K562 (cell line): ENCODE measurements around the gene LPCAT3. TPM values are rescaled to one million over a fixed set of nuclear protein-coding genes. Genes with fewer than 3 reads are reported as not detected.

Experiments
- ATF7 ChIP-seq: fragments of 450-650 bp; IDR thresholded peaks from 2 replicates; pipeline ENCODE4 v1.7.1; 2014; ENCODE audit warnings: mild to moderate bottlenecking, moderate library complexity
- CBFA2T3 ChIP-seq: fragments of 450-650 bp; IDR thresholded peaks from 2 replicates; pipeline ENCODE4 v1.6.1; 2017
- CEBPB ChIP-seq: fragments of 450-650 bp; IDR thresholded peaks from 2 replicates; pipeline ENCODE4 v1.6.1; 2016; ENCODE audit warnings: missing genetic modification characterization, missing compliant biosample characterization
- HNRNPK ChIP-seq: fragments of 200-400 bp; formaldehyde crosslinking; IDR thresholded peaks from one replicate; pipeline ENCODE4 v1.6.1; 2018; ENCODE audit warnings: mild to moderate bottlenecking, low read depth, low read length; ENCODE audit not compliant: poor library complexity, severe bottlenecking
- KDM5B ChIP-seq: fragments of 200-600 bp; sonication (generic); IDR thresholded peaks from 2 replicates; pipeline ENCODE4 v1.6.1; 2012; ENCODE audit warnings: low read depth, mild to moderate bottlenecking, moderate library complexity, low read length, control low read depth, inconsistent platforms; ENCODE audit not compliant: insufficient replicate concordance
- MBD2 ChIP-seq: sonication (generic); IDR thresholded peaks from 2 replicates; pipeline ENCODE4 v1.6.1; 2016; ENCODE audit warnings: low read depth, borderline replicate concordance
- MYNN ChIP-seq, 2 experiments: sonication (generic); formaldehyde crosslinking in 1 of 2; IDR thresholded peaks; 2 replicates each; pipeline versions ENCODE4 v1.5.0 to v1.6.1; 2016 to 2020; ENCODE audit warnings: antibody characterized with exemption in 1 of 2, missing genetic modification reagents in 1 of 2
- NCOA4 ChIP-seq: fragments of 450-650 bp; IDR thresholded peaks from 2 replicates; pipeline ENCODE4 v1.6.1; 2018; ENCODE audit warnings: mild to moderate bottlenecking; ENCODE audit not compliant: partially characterized antibody
- NFATC3 ChIP-seq: fragments of 450-650 bp; IDR thresholded peaks from 2 replicates; pipeline ENCODE4 v1.6.1; 2017; ENCODE audit warnings: mild to moderate bottlenecking
- NR2C1 ChIP-seq, 2 experiments: fragments of 450-650 bp; IDR thresholded peaks; 2 replicates each; pipeline ENCODE4 v1.6.1; 2017; ENCODE audit warnings: mild to moderate bottlenecking in 2 of 2, antibody characterized with exemption in 1 of 2, inconsistent platforms in 1 of 2, missing compliant biosample characterization in 1 of 2, missing genetic modification characterization in 1 of 2
- NR2C2 ChIP-seq, 2 experiments: fragments of 200-800 bp in 1 of 2; sonication (Bioruptor generic) in 1 of 2; sonication (generic) in 1 of 2; formaldehyde crosslinking in 1 of 2; IDR thresholded peaks; 2 replicates each; pipeline versions ENCODE4 v1.6.1 to v1.8.0; 2016 to 2022; ENCODE audit warnings: mild to moderate bottlenecking in 1 of 2, missing compliant biosample characterization in 1 of 2, missing genetic modification characterization in 1 of 2, missing genetic modification reagents in 1 of 2
- PHF20 ChIP-seq: fragments of 450-650 bp; IDR thresholded peaks from 2 replicates; pipeline ENCODE4 v1.6.1; 2018; ENCODE audit not compliant: partially characterized antibody
- POLR2A ChIP-seq: fragments of 450-650 bp; conservative IDR thresholded peaks from 2 replicates; pipeline ENCODE4 v1.6.1; 2016
- PPARD ChIP-seq: fragments of 250-450 bp; sonication (Bioruptor Pico); IDR thresholded peaks from 2 replicates; pipeline ENCODE4 v1.8.0; 2022; ENCODE audit warnings: inconsistent platforms, mild to moderate bottlenecking, moderate library complexity
- RBBP5 ChIP-seq: fragments of 200-600 bp; sonication (generic); IDR thresholded peaks from 2 replicates; pipeline ENCODE4 v1.6.1; 2012; ENCODE audit warnings: borderline replicate concordance, mild to moderate bottlenecking, low read length, control low read depth, inconsistent platforms; ENCODE audit not compliant: insufficient read depth, poor library complexity, severe bottlenecking
- RFX7 ChIP-seq: fragments of 250-450 bp; sonication (Bioruptor Pico); IDR thresholded peaks from 2 replicates; pipeline ENCODE4 v1.5.1; 2021; ENCODE audit warnings: mild to moderate bottlenecking
- SMARCE1 ChIP-seq: fragments of 450-650 bp; IDR thresholded peaks from 2 replicates; pipeline ENCODE4 v1.7.1; 2016; ENCODE audit warnings: mild to moderate bottlenecking
- TEAD1 ChIP-seq, 2 experiments: fragments of 450-650 bp in 1 of 2; sonication (generic) in 1 of 2; formaldehyde crosslinking; IDR thresholded peaks; 2 replicates each; pipeline versions ENCODE4 v1.4.0 to v1.8.0; 2020 to 2022; ENCODE audit warnings: mild to moderate bottlenecking in 2 of 2, missing genetic modification reagents in 1 of 2
- YY1 ChIP-seq, 3 experiments: IDR thresholded peaks; 2 replicates each; pipeline ENCODE4 v1.6.1; 2011; ENCODE audit warnings: low read length in 2 of 3, mild to moderate bottlenecking in 2 of 3, moderate library complexity in 2 of 3, borderline replicate concordance in 1 of 3, control low read depth in 1 of 3, low read depth in 1 of 3; ENCODE audit not compliant: insufficient read depth in 3 of 3, insufficient replicate concordance in 2 of 3, control insufficient read depth in 1 of 3, insufficient read length in 1 of 3; ENCODE audit errors: extremely low read depth in 1 of 3
- ZBTB17 ChIP-seq: fragments of 450-650 bp; formaldehyde crosslinking; IDR thresholded peaks from 2 replicates; pipeline ENCODE4 v1.4.0; 2020; ENCODE audit warnings: mild to moderate bottlenecking
- ZKSCAN8 ChIP-seq: fragments of 200-800 bp; sonication (Bioruptor generic); IDR thresholded peaks from 2 replicates; pipeline ENCODE4 v1.6.1; 2016; ENCODE audit warnings: missing genetic modification characterization, missing compliant biosample characterization
- polyA plus RNA-seq, 8 experiments: library from polyadenylated mRNA; depleted of rRNA in 4 of 8; stranded (reverse) in 5 of 8; unstranded in 3 of 8; fragments of >200 nt; fragmentation: Nextera tagmentation in 2 of 8; fragmentation: Illumina TruSeq in 1 of 8; extraction: Ambion mirVana in 2 of 8; extraction: Trizol in 1 of 8; gene quantifications; 2 replicates each; pipeline versions ENCODE4 v1.2.1 to v1.2.3, GENCODE V29; 2011 to 2014; ENCODE audit warnings: inconsistent platforms in 1 of 8, missing spikeins in 1 of 8
- total RNA-seq, 7 experiments: library from RNA; depleted of rRNA in 6 of 7; stranded (reverse); fragments of >200 nt in 6 of 7; fragmentation: Illumina TruSeq in 2 of 7; extraction: Trizol in 2 of 7; gene quantifications; 2 replicates each; pipeline versions ENCODE4 v1.2.1 to v1.2.3, GENCODE V29; 2011 to 2021; ENCODE audit warnings: low replicate concordance in 1 of 7
- TF ChIP-seq, protein P1 (sequence below): sonication (generic); formaldehyde crosslinking; IDR thresholded peaks from 2 replicates; pipeline ENCODE4 v1.8.0; 2023; ENCODE audit warnings: mild to moderate bottlenecking, missing genetic modification reagents
- TF ChIP-seq, protein P2 (sequence below): conservative IDR thresholded peaks from 2 replicates; pipeline ENCODE4 v1.6.1; 2011; ENCODE audit warnings: low read depth, mild to moderate bottlenecking, low read length; ENCODE audit not compliant: control insufficient read depth
- TF ChIP-seq, protein P3 (sequence below): sonication (generic); formaldehyde crosslinking; IDR thresholded peaks from 2 replicates; pipeline ENCODE4 v1.8.0; 2022; ENCODE audit warnings: missing genetic modification reagents, mild to moderate bottlenecking, moderate library complexity, borderline replicate concordance

LPCAT3 gene
- total and polyA plus RNA-seq, 9 of the 15 experiments (the other 6 are each of a cell fraction or from before 2014, with no cell fraction given): 4.9 to 52.5 (median 25.3) TPM

DNA sequence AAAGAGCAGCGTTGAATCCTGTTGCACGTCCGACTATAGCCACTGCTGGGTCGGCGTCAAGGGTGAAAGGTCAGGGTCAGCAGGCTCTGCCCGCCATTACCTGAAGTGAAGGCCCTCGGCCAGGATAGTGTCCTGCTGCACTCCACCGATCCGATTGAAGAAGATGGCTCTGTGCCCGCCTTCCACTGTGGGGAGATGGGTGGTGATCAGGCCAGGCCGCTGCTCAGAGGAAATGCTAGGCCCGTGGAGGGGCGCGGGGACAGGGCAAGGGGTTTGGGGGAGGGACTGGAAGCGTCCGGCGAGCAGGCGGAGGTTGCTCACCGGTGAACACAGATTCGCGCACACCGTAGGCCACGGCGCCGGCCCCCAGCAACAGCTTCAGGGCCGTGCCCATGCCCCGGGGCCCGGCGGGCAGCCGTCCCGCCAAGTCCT lies 48.2 kb downstream of the LPCAT3 start (continued):
- TF ChIP-seq HNRNPK (no peak), PHF20 (no peak), PPARD (CRISPR knock-in tag) (no peak), MBD2 (no peak), NCOA4 (no peak), NR2C2 (CRISPR knock-in tag; IDR thresholded peaks at IDR 0.05) (peak; percentile 90), NR2C2 (tag; IDR thresholded peaks at IDR 0.05) (peak; percentile 93), NR2C1 (IDR thresholded peaks at IDR 0.05) (peak; percentile 91), NR2C1 (tag; IDR thresholded peaks at IDR 0.05) (peak; percentile 94), POLR2A (no peak), KDM5B (peak; percentile 37), ZBTB17 (CRISPR knock-in tag) (no peak), RBBP5 (no peak), TEAD1 (CRISPR knock-in tag; IDR thresholded peaks at IDR 0.05) (no peak), CBFA2T3 (no peak), RFX7 (CRISPR knock-in tag) (no peak), CEBPB (no peak), YY1 (IDR thresholded peaks at IDR 0.05; ENCODE audit: borderline replicate concordance in 1 of 3, control insufficient read depth in 1 of 3, extremely low read depth in 1 of 3, insufficient read depth in 3 of 3, insufficient read length in 1 of 3, insufficient replicate concordance in 2 of 3, low read depth in 1 of 3, low read length in 2 of 3) (peak in 2 of 3 experiments; percentile 50 to 71), SMARCE1 (no peak), MYNN (IDR thresholded peaks at IDR 0.05) (no peak), MYNN (CRISPR knock-in tag; IDR thresholded peaks at IDR 0.05) (no peak), ATF7 (no peak), ZKSCAN8 (CRISPR knock-in tag) (no peak), NFATC3 (no peak)
- TF ChIP-seq, protein P1, sequence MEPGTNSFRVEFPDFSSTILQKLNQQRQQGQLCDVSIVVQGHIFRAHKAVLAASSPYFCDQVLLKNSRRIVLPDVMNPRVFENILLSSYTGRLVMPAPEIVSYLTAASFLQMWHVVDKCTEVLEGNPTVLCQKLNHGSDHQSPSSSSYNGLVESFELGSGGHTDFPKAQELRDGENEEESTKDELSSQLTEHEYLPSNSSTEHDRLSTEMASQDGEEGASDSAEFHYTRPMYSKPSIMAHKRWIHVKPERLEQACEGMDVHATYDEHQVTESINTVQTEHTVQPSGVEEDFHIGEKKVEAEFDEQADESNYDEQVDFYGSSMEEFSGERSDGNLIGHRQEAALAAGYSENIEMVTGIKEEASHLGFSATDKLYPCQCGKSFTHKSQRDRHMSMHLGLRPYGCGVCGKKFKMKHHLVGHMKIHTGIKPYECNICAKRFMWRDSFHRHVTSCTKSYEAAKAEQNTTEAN (CRISPR knock-in tag): 0 out of 2 replicates have a peak, but pooled peaks have one; percentile 50
- TF ChIP-seq, protein P2, sequence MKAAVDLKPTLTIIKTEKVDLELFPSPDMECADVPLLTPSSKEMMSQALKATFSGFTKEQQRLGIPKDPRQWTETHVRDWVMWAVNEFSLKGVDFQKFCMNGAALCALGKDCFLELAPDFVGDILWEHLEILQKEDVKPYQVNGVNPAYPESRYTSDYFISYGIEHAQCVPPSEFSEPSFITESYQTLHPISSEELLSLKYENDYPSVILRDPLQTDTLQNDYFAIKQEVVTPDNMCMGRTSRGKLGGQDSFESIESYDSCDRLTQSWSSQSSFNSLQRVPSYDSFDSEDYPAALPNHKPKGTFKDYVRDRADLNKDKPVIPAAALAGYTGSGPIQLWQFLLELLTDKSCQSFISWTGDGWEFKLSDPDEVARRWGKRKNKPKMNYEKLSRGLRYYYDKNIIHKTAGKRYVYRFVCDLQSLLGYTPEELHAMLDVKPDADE: no peak
- TF ChIP-seq, protein P3, sequence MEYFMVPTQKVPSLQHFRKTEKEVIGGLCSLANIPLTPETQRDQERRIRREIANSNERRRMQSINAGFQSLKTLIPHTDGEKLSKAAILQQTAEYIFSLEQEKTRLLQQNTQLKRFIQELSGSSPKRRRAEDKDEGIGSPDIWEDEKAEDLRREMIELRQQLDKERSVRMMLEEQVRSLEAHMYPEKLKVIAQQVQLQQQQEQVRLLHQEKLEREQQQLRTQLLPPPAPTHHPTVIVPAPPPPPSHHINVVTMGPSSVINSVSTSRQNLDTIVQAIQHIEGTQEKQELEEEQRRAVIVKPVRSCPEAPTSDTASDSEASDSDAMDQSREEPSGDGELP (CRISPR knock-in tag): no peak
